Panc1 (cell line): Measurements from ENCODE around the gene STK10. TPM values are rescaled to one million over a fixed set of nuclear protein-coding genes. Genes with fewer than 3 reads are reported as not detected.

ENCODE experiments used
- ATAC-seq: fragments of 200-7000 bp; cut with Tn5 transposase; 2 replicates; pipeline ENCODE4 v1.9.1; 2020; ENCODE audit warnings: mild to moderate bottlenecking, moderate library complexity
- BruUV-seq: library from RNA; stranded (reverse); fragments of 400-500 nt; replicated peaks from 2 replicates; lab custom pipeline; 2021; lab: Mats Ljungman, UMichigan
- CTCF ChIA-PET: fragments of 300-600 bp; sonication (Branson Sonifier 250); formaldehyde crosslinking; loops from one replicate; lab custom pipeline; 2022; ENCODE audit warnings: antibody characterized with exemption; lab: Charles Lee
- POLR2A ChIA-PET: fragments of 300-600 bp; sonication (Branson Sonifier 250); formaldehyde crosslinking; loops from one replicate; lab custom pipeline; 2022; ENCODE audit warnings: antibody characterized with exemption; lab: Charles Lee
- DNase-seq: peaks from one replicate; pipeline ENCODE4 v3.0.0-alpha.2; 2010; ENCODE audit warnings: low read depth, low spot score
- H3K27ac ChIP-seq: 2 replicates; pipeline ENCODE4 v1.5.1; 2011; ENCODE audit warnings: mild to moderate bottlenecking, low read length, inconsistent platforms
- H3K27me3 ChIP-seq: fragments of 200-500 bp; sonication (Bioruptor generic); 2 replicates; pipeline ENCODE4 v1.6.0; 2014; ENCODE audit warnings: low read length, inconsistent platforms; ENCODE audit not compliant: control insufficient read depth, insufficient read depth
- H3K36me3 ChIP-seq: fragments of 200-500 bp; sonication (Bioruptor generic); 2 replicates; pipeline ENCODE4 v1.5.1; 2014; ENCODE audit warnings: inconsistent platforms, mild to moderate bottlenecking, low read length, moderate library complexity; ENCODE audit not compliant: control insufficient read depth, insufficient read depth
- H3K4me1 ChIP-seq: 2 replicates; pipeline ENCODE4 v1.5.1; 2011; ENCODE audit warnings: inconsistent platforms, mild to moderate bottlenecking, low read length, moderate library complexity; ENCODE audit not compliant: control insufficient read depth, insufficient read depth
- H3K4me3 ChIP-seq, 2 experiments: 2 replicates each; pipeline ENCODE4 v1.5.1; 2011 to 2012; ENCODE audit warnings: low read depth in 2 of 2, low read length in 2 of 2, mild to moderate bottlenecking in 2 of 2, inconsistent platforms in 1 of 2, moderate library complexity in 1 of 2
- H3K9me3 ChIP-seq: fragments of 200-500 bp; sonication (Bioruptor generic); 2 replicates; pipeline ENCODE4 v1.5.1; 2014; ENCODE audit warnings: low read depth, mild to moderate bottlenecking, inconsistent platforms, low read length, moderate library complexity; ENCODE audit not compliant: control insufficient read depth, insufficient read depth
- POLR2AphosphoS5 ChIP-seq: IDR thresholded peaks from 2 replicates; pipeline ENCODE4 v1.6.1; 2012; ENCODE audit warnings: mild to moderate bottlenecking, low read depth, low read length, moderate library complexity
- SIN3A ChIP-seq: IDR thresholded peaks from 2 replicates; pipeline ENCODE4 v1.6.1; 2012; ENCODE audit warnings: low read depth, mild to moderate bottlenecking, low read length, moderate library complexity, borderline replicate concordance; ENCODE audit not compliant: insufficient read depth
- TCF7L2 ChIP-seq: IDR thresholded peaks from 2 replicates; pipeline ENCODE4 v1.6.1; 2011; ENCODE audit warnings: mild to moderate bottlenecking, low read depth, low read length, inconsistent platforms
- in situ Hi-C: cut with HindIII; loops from 2 replicates; pipeline ENCODE4 v1.10.0; 2016; ENCODE audit warnings: low sequenced_read_pairs, low pct_unique_long_range_greater_than_20kb
- intact Hi-C: fragments of 100-400 bp; cut with micrococcal nuclease; formaldehyde crosslinking; loops from one replicate; pipeline ENCODE4 v1.10.0; 2022; ENCODE audit not compliant: unreplicated experiment
- total RNA-seq: library from RNA; stranded (reverse); gene quantifications from one replicate; pipeline ENCODE4 v1.2.1, GENCODE V29; 2021; ENCODE audit not compliant: unreplicated experiment
- TF ChIP-seq, protein P1 (sequence below), 2 experiments: IDR thresholded peaks; 2 replicates each; pipeline ENCODE4 v1.6.1; 2011 to 2012; ENCODE audit warnings: low read depth in 2 of 2, control low read depth in 1 of 2, low read length in 1 of 2, mild to moderate bottlenecking in 1 of 2, moderate library complexity in 1 of 2; ENCODE audit not compliant: insufficient read depth in 1 of 2
- TF ChIP-seq, protein P2 (sequence below): fragments of 450-650 bp; IDR thresholded peaks from 2 replicates; pipeline ENCODE4 v1.5.1; 2017; ENCODE audit warnings: mild to moderate bottlenecking

The STK10 gene
- total RNA-seq, 1 experiment from 2014 or later: 34.9 TPM

GRCh38 chr5:172085738-172086137 is 102.3 kb downstream of the STK10 start:
- Histone ChIP-seq H3K4me3 (no peak overlapping the region), H3K9me3 (no peaks in the 10 kb centered on the region), H3K36me3 (no peaks in the 10 kb centered on the region), H3K27me3 (no peaks in the 10 kb centered on the region), H3K27ac (no peak overlapping the region), H3K4me1 (no peaks in the 10 kb centered on the region)
- no peak for TF ChIP-seq SIN3A
- TF ChIP-seq, protein P1, sequence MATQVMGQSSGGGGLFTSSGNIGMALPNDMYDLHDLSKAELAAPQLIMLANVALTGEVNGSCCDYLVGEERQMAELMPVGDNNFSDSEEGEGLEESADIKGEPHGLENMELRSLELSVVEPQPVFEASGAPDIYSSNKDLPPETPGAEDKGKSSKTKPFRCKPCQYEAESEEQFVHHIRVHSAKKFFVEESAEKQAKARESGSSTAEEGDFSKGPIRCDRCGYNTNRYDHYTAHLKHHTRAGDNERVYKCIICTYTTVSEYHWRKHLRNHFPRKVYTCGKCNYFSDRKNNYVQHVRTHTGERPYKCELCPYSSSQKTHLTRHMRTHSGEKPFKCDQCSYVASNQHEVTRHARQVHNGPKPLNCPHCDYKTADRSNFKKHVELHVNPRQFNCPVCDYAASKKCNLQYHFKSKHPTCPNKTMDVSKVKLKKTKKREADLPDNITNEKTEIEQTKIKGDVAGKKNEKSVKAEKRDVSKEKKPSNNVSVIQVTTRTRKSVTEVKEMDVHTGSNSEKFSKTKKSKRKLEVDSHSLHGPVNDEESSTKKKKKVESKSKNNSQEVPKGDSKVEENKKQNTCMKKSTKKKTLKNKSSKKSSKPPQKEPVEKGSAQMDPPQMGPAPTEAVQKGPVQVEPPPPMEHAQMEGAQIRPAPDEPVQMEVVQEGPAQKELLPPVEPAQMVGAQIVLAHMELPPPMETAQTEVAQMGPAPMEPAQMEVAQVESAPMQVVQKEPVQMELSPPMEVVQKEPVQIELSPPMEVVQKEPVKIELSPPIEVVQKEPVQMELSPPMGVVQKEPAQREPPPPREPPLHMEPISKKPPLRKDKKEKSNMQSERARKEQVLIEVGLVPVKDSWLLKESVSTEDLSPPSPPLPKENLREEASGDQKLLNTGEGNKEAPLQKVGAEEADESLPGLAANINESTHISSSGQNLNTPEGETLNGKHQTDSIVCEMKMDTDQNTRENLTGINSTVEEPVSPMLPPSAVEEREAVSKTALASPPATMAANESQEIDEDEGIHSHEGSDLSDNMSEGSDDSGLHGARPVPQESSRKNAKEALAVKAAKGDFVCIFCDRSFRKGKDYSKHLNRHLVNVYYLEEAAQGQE (IDR thresholded peaks at IDR 0.05; ENCODE audit: insufficient read depth in 1 of 2, low read depth in 2 of 2, low read length in 1 of 2): no peak
- no peak for TF ChIP-seq TCF7L2
- TF ChIP-seq, protein P2, sequence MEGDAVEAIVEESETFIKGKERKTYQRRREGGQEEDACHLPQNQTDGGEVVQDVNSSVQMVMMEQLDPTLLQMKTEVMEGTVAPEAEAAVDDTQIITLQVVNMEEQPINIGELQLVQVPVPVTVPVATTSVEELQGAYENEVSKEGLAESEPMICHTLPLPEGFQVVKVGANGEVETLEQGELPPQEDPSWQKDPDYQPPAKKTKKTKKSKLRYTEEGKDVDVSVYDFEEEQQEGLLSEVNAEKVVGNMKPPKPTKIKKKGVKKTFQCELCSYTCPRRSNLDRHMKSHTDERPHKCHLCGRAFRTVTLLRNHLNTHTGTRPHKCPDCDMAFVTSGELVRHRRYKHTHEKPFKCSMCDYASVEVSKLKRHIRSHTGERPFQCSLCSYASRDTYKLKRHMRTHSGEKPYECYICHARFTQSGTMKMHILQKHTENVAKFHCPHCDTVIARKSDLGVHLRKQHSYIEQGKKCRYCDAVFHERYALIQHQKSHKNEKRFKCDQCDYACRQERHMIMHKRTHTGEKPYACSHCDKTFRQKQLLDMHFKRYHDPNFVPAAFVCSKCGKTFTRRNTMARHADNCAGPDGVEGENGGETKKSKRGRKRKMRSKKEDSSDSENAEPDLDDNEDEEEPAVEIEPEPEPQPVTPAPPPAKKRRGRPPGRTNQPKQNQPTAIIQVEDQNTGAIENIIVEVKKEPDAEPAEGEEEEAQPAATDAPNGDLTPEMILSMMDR: no peak
- TF ChIP-seq POLR2AphosphoS5: no peak
- in situ Hi-C loops (no loop called here), intact Hi-C loops (no loop called here)
- BruUV-seq: no TSS peak
- POLR2A ChIA-PET: no interaction called here
- ATAC-seq (no peak), DNase-seq (no peak)
- CTCF ChIA-PET: no interaction called here

DNA sequence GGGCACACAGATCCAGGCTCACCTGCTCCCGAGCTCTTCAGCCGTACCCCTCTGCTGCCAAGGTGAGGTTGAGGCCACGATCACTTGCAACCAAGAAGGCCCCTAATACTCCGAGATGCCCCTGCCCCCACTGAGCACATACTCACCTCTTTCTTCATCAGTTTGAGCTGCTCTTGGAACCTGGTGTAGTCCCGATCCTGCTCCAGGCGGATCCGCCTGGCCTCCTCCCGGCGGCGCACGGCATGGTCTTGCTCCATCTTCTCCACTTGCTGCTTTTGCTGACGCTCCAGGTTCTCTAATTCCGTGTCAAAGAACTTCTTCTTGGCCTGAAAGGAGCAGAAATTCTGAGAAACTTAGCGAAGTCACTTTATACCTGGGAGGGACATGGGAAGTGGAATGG is 105.8 kb downstream of the STK10 start:
- CTCF ChIA-PET: interaction anchor here (0.6 kb wide), 1 partner anchor 11 kb away, joined by 3 read pairs; no protein-coding TSS in a partner anchor
- in situ Hi-C loops (no loop called here), intact Hi-C loops (no loop called here)
- DNase-seq (no peak), ATAC-seq (no peak)
- no peaks in the 10 kb centered on the region for H3K9me3 ChIP-seq
- no TSS peak for BruUV-seq
- TF ChIP-seq, protein P1 (IDR thresholded peaks at IDR 0.05; ENCODE audit: insufficient read depth in 1 of 2, low read depth in 2 of 2, low read length in 1 of 2): no peak
- TF ChIP-seq, protein P2: no peak
- H3K27ac ChIP-seq: no peak overlapping the region
- H3K4me1 ChIP-seq: no peaks in the 10 kb centered on the region
- H3K4me3 ChIP-seq: no peak overlapping the region
- no peaks in the 10 kb centered on the region; the same call in 1 of the 2 replicates for H3K36me3 ChIP-seq
- POLR2A ChIA-PET: no interaction called here
- no peaks in the 10 kb centered on the region for H3K27me3 ChIP-seq
